Esophagus squamous epithelium (tissue), 5 donors: ENCODE data around the gene BBS4. TPM values are rescaled to one million over a fixed set of nuclear protein-coding genes. Genes with fewer than 3 reads are reported as not detected.

Source experiments
- DNase-seq: peaks from one replicate; lab custom pipeline; 2025; lab: John Stamatoyannopoulos, UW
- H3K27ac ChIP-seq, 4 donors: fragments of 200-600 bp; sonication (generic); one replicate each; pipeline ENCODE4 v1.5.1; 2016 to 2019; ENCODE audit warnings: mild to moderate bottlenecking in 1 of 4
- H3K27me3 ChIP-seq, 4 donors: fragments of 200-600 bp; sonication (generic); 1 replicate in 3 of 4; 2 replicates in 1 of 4; pipeline versions ENCODE4 v1.5.1 to v1.6.0; 2017 to 2021; ENCODE audit warnings: antibody characterized with exemption in 1 of 4
- H3K36me3 ChIP-seq, 3 donors: fragments of 200-600 bp; sonication (generic); one replicate each; pipeline ENCODE4 v1.5.1; 2016 to 2019
- H3K4me1 ChIP-seq, 3 donors: fragments of 200-600 bp; sonication (generic); one replicate each; pipeline ENCODE4 v1.5.1; 2017 to 2019
- H3K4me3 ChIP-seq, 4 donors: fragments of 200-600 bp; sonication (generic); 1 replicate in 3 of 4; 2 replicates in 1 of 4; pipeline ENCODE4 v1.5.1; 2016 to 2019; ENCODE audit warnings: mild to moderate bottlenecking in 2 of 4, moderate library complexity in 1 of 4
- H3K9me3 ChIP-seq, 3 donors: fragments of 200-600 bp; sonication (generic); one replicate each; pipeline ENCODE4 v1.5.1; 2016 to 2019
- CTCF ChIP-seq, 6 experiments: fragments of 450-650 bp in 4 of 6; fragments of 200-600 bp in 2 of 6; sonication (generic) in 2 of 6; IDR thresholded peaks; one replicate each; pipeline ENCODE4 v1.5.1; 2016 to 2019; ENCODE audit warnings: antibody characterized with exemption in 6 of 6, mild to moderate bottlenecking in 4 of 6, moderate library complexity in 4 of 6
- POLR2A ChIP-seq, 4 donors: fragments of 450-650 bp; IDR thresholded peaks; one replicate each; pipeline ENCODE4 v1.6.1; 2017; ENCODE audit warnings: antibody characterized with exemption in 4 of 4, mild to moderate bottlenecking in 4 of 4, moderate library complexity in 3 of 4
- WGBS, 2 donors: methylation state at CpG; one replicate each; pipeline ENCODE4 v1.1.5; 2018; 5-methylcytosine and 5-hydroxymethylcytosine counted together
- intact Hi-C: fragments of 100-400 bp; cut with DNase I; formaldehyde crosslinking; loops from one replicate; pipeline ENCODE4 v1.15.0; 2022
- small RNA-seq, 4 donors: library from RNA; depleted of rRNA; stranded (forward); fragments of <200 nt; gene quantifications; one replicate each; pipeline ENCODE3, GENCODE V24; 2016
- total RNA-seq, 4 donors: library from RNA; depleted of rRNA; stranded (reverse); fragments of >200 nt; gene quantifications; one replicate each; pipeline ENCODE4 v1.1.0, GENCODE V29; 2016
- donor health status: DM: yes; HTN: yes; CAD: no.

Gene BBS4
- total RNA-seq, 4 donors from 2014 or later, result 2.8 to 15.3 (median 9.5) TPM

DNA sequence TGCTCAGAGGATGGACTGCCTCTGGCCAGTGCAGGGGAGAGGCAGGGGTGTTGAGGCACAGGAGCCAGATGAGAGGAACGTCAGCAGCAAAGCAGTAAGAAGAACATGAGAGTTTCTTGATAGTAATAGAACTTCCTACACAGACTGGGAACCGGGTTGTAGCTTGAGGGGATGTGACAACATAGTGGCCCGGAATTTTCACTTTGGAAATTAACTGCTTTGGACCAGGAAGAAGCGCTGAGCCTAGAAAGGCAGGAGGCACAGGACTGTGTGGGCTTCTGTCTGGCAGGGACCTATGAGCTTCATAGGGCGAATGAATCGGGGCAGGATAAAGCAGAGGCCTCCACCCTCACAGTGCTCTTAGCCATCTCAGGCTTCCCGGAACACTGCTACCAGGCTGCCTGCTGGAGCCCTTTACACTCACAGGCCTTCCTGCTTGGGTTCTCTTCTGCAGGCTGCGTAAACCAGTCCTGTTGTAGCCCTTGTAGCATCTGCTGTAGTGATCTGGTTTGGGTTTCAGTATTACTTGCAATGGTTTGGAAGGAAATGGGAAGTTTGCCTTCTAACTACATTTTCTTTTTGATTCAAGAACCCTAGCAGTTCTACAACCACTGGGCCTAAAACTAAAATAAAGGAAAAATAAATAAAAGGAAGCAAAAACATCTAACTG is 100.8 kb downstream of the BBS4 start:
- no peak overlapping the region for H3K27ac ChIP-seq

GRCh38 chr15:72787526-72787925 is 101.5 kb downstream of the BBS4 start:
- H3K4me3 ChIP-seq, result no peak overlapping the region
- TF ChIP-seq CTCF (IDR thresholded peaks at IDR 0.05) (no peak), POLR2A (IDR thresholded peaks at IDR 0.05) (no peak)
- intact Hi-C loops, result loop anchor here (5.0 kb wide), 1 partner anchor 295 kb away; no protein-coding TSS in a partner anchor
- H3K4me1 ChIP-seq, result peaks cover 5 to 14% (median 9%) of the 10 kb centered on the region in 3 donors
- WGBS, 2 donors, result 76 to 83% methylated on average over 1 of the region's 1 CpG
- no peak for DNase-seq
- no peaks in the 10 kb centered on the region for H3K36me3 ChIP-seq
- no peaks in the 10 kb centered on the region for H3K27me3 ChIP-seq
- no peak overlapping the region for H3K27ac ChIP-seq
- no peaks in the 10 kb centered on the region for H3K9me3 ChIP-seq

More for the DNA sequence above, 100.8 kb downstream of the BBS4 start:
- 73 to 89% methylated on average over 8 of the region's 8 CpGs for WGBS, 2 donors
- no peak for DNase-seq
- TF ChIP-seq POLR2A (IDR thresholded peaks at IDR 0.05) (no peak), CTCF (IDR thresholded peaks at IDR 0.05) (no peak)
- H3K36me3 ChIP-seq, result no peaks in the 10 kb centered on the region
- intact Hi-C loops, result loop anchor here (5.0 kb wide), 1 partner anchor 295 kb away; no protein-coding TSS in a partner anchor
- H3K4me3 ChIP-seq, result no peak overlapping the region
- H3K27me3 ChIP-seq, result no peaks in the 10 kb centered on the region
- H3K9me3 ChIP-seq, result no peaks in the 10 kb centered on the region
- peaks cover 9 to 21% (median 16%) of the 10 kb centered on the region in 3 donors for H3K4me1 ChIP-seq

Small RNA genes within 50 kb of the gene (small RNA-seq; reads per million reads assigned to genes)
- 0 reads per million in 4 donors for gene RN7SL853P

Other genes with a start within 250 kb of the BBS4 start
- 10 to 100 TPM; 26.2 to 40.1 (median 36.6) TPM for gene ARIH1, start 211.9 kb upstream of the BBS4 start, total RNA-seq
- gene GOLGA6B, start 31.5 kb upstream of the BBS4 start, total RNA-seq, result not detected
- gene HIGD2B, start within 50 bp of the BBS4 start, total RNA-seq, result not detected
- 10 to 100 TPM; 25.1 to 55.5 (median 32.8) TPM for gene ADPGK, start 97.6 kb downstream of the BBS4 start, total RNA-seq